GM12878 (cell line): Measurements from ENCODE around the gene RAD51B. TPM values are rescaled to one million over a fixed set of nuclear protein-coding genes. Genes with fewer than 3 reads are reported as not detected.

ENCODE experiments used
- EGR1 ChIP-seq, 2 experiments: IDR thresholded peaks; 1 replicate in 1 of 2; 2 replicates in 1 of 2; pipeline ENCODE4 v1.6.1; 2011 to 2012; ENCODE audit warnings: low read depth in 2 of 2, low read length in 2 of 2, borderline replicate concordance in 1 of 2, mild to moderate bottlenecking in 1 of 2, moderate library complexity in 1 of 2
- TCF3 ChIP-seq: IDR thresholded peaks from 2 replicates; pipeline ENCODE4 v1.6.1; 2012; ENCODE audit warnings: low read depth, mild to moderate bottlenecking, low read length, borderline replicate concordance; ENCODE audit not compliant: insufficient read depth
- polyA plus RNA-seq, 11 experiments: library from polyadenylated mRNA; depleted of rRNA in 4 of 11; unstranded in 6 of 11; stranded (reverse) in 5 of 11; fragments of >200 nt; fragmentation: Nextera tagmentation in 4 of 11; fragmentation: Illumina TruSeq in 1 of 11; extraction: Ambion mirVana in 4 of 11; extraction: Trizol in 1 of 11; gene quantifications; 1 replicate in 1 of 11; 2 replicates in 10 of 11; pipeline versions ENCODE4 v1.2.1 to v1.2.3, GENCODE V29; 2011 to 2016; ENCODE audit warnings: inconsistent platforms in 2 of 11, missing spikeins in 2 of 11, low read depth in 1 of 11
- total RNA-seq, 4 experiments: library from RNA; depleted of rRNA in 3 of 4; stranded (reverse); fragments of >200 nt in 3 of 4; fragmentation: Illumina TruSeq in 1 of 4; extraction: Trizol in 1 of 4; gene quantifications; 2 replicates each; pipeline versions ENCODE4 v1.2.1 to v1.2.3, GENCODE V29; 2013 to 2021
- TF ChIP-seq, protein P1 (sequence below): fragments of 450-650 bp; formaldehyde crosslinking; IDR thresholded peaks from 2 replicates; pipeline ENCODE4 v1.5.0; 2022; ENCODE audit warnings: mild to moderate bottlenecking, missing genetic modification characterization
- TF ChIP-seq, protein P2 (sequence below), 3 experiments: IDR thresholded peaks in 2 of 3; conservative IDR thresholded peaks in 1 of 3; 2 replicates each; pipeline ENCODE4 v1.5.1; 2011; ENCODE audit warnings: low read depth in 3 of 3, low read length in 3 of 3, mild to moderate bottlenecking in 3 of 3, control low read depth in 2 of 3, moderate library complexity in 2 of 3, inconsistent platforms in 1 of 3, mixed read lengths in 1 of 3; ENCODE audit not compliant: control insufficient read depth in 2 of 3, insufficient read depth in 1 of 3; ENCODE audit errors: extremely low read depth in 1 of 3
- TF ChIP-seq, protein P3 (sequence below): fragments of 450-650 bp; IDR thresholded peaks from 2 replicates; pipeline ENCODE4 v1.6.1; 2017; ENCODE audit warnings: mild to moderate bottlenecking, low read depth, inconsistent platforms; ENCODE audit not compliant: poor library complexity, severe bottlenecking
- TF ChIP-seq, protein P4 (sequence below): IDR thresholded peaks from 2 replicates; pipeline ENCODE4 v1.6.1; 2012; ENCODE audit warnings: low read depth, low read length, improper control_type of control experiment
- TF ChIP-seq, protein P5 (sequence below): fragments of 450-650 bp; IDR thresholded peaks from 2 replicates; pipeline ENCODE4 v1.6.1; 2018; ENCODE audit warnings: borderline replicate concordance, mild to moderate bottlenecking; ENCODE audit not compliant: partially characterized antibody

Gene RAD51B
- total and polyA plus RNA-seq, 10 of the 15 experiments (the other 5 are each of a cell fraction or from before 2014, with no cell fraction given): 9.8 to 26.8 (median 21.3) TPM

DNA sequence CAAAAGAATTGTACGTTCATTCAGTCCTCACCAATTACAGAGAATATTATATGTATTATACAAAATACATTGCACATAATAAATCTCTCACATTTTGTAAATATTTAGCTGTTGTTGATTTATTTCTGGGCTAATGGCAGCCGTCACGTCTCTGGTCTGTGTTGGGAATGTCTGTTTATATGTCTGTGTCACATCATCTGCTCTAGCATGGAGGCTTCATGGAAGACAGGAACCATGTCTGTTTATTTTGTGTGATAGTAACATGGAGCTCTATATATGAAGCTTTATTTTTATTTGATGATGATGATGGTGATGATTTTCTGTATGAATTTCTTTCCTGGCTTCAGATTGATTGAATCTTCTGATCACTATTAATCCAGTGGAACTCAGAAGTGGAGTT, 138.4 kb downstream of the RAD51B start (continued):
- TF ChIP-seq, protein P1, sequence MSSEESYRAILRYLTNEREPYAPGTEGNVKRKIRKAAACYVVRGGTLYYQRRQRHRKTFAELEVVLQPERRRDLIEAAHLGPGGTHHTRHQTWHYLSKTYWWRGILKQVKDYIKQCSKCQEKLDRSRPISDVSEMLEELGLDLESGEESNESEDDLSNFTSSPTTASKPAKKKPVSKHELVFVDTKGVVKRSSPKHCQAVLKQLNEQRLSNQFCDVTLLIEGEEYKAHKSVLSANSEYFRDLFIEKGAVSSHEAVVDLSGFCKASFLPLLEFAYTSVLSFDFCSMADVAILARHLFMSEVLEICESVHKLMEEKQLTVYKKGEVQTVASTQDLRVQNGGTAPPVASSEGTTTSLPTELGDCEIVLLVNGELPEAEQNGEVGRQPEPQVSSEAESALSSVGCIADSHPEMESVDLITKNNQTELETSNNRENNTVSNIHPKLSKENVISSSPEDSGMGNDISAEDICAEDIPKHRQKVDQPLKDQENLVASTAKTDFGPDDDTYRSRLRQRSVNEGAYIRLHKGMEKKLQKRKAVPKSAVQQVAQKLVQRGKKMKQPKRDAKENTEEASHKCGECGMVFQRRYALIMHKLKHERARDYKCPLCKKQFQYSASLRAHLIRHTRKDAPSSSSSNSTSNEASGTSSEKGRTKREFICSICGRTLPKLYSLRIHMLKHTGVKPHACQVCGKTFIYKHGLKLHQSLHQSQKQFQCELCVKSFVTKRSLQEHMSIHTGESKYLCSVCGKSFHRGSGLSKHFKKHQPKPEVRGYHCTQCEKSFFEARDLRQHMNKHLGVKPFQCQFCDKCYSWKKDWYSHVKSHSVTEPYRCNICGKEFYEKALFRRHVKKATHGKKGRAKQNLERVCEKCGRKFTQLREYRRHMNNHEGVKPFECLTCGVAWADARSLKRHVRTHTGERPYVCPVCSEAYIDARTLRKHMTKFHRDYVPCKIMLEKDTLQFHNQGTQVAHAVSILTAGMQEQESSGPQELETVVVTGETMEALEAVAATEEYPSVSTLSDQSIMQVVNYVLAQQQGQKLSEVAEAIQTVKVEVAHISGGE (CRISPR knock-in tag): no peak
- no peak for TF ChIP-seq TCF3
- TF ChIP-seq, protein P2, sequence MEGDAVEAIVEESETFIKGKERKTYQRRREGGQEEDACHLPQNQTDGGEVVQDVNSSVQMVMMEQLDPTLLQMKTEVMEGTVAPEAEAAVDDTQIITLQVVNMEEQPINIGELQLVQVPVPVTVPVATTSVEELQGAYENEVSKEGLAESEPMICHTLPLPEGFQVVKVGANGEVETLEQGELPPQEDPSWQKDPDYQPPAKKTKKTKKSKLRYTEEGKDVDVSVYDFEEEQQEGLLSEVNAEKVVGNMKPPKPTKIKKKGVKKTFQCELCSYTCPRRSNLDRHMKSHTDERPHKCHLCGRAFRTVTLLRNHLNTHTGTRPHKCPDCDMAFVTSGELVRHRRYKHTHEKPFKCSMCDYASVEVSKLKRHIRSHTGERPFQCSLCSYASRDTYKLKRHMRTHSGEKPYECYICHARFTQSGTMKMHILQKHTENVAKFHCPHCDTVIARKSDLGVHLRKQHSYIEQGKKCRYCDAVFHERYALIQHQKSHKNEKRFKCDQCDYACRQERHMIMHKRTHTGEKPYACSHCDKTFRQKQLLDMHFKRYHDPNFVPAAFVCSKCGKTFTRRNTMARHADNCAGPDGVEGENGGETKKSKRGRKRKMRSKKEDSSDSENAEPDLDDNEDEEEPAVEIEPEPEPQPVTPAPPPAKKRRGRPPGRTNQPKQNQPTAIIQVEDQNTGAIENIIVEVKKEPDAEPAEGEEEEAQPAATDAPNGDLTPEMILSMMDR (IDR thresholded peaks at IDR 0.05 in 2 of 3, conservative IDR thresholded peaks at IDR 0.05 in 1 of 3; ENCODE audit: control insufficient read depth in 2 of 3, extremely low read depth in 1 of 3, insufficient read depth in 1 of 3, low read depth in 3 of 3, low read length in 3 of 3): no peak
- TF ChIP-seq, protein P3, sequence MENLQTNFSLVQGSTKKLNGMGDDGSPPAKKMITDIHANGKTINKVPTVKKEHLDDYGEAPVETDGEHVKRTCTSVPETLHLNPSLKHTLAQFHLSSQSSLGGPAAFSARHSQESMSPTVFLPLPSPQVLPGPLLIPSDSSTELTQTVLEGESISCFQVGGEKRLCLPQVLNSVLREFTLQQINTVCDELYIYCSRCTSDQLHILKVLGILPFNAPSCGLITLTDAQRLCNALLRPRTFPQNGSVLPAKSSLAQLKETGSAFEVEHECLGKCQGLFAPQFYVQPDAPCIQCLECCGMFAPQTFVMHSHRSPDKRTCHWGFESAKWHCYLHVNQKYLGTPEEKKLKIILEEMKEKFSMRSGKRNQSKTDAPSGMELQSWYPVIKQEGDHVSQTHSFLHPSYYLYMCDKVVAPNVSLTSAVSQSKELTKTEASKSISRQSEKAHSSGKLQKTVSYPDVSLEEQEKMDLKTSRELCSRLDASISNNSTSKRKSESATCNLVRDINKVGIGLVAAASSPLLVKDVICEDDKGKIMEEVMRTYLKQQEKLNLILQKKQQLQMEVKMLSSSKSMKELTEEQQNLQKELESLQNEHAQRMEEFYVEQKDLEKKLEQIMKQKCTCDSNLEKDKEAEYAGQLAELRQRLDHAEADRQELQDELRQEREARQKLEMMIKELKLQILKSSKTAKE: no peak
- TF ChIP-seq, protein P4, sequence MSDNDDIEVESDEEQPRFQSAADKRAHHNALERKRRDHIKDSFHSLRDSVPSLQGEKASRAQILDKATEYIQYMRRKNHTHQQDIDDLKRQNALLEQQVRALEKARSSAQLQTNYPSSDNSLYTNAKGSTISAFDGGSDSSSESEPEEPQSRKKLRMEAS: no peak
- TF ChIP-seq EGR1 (IDR thresholded peaks at IDR 0.05; ENCODE audit: borderline replicate concordance in 1 of 2, low read depth in 2 of 2, low read length in 2 of 2): no peak
- TF ChIP-seq, protein P5, sequence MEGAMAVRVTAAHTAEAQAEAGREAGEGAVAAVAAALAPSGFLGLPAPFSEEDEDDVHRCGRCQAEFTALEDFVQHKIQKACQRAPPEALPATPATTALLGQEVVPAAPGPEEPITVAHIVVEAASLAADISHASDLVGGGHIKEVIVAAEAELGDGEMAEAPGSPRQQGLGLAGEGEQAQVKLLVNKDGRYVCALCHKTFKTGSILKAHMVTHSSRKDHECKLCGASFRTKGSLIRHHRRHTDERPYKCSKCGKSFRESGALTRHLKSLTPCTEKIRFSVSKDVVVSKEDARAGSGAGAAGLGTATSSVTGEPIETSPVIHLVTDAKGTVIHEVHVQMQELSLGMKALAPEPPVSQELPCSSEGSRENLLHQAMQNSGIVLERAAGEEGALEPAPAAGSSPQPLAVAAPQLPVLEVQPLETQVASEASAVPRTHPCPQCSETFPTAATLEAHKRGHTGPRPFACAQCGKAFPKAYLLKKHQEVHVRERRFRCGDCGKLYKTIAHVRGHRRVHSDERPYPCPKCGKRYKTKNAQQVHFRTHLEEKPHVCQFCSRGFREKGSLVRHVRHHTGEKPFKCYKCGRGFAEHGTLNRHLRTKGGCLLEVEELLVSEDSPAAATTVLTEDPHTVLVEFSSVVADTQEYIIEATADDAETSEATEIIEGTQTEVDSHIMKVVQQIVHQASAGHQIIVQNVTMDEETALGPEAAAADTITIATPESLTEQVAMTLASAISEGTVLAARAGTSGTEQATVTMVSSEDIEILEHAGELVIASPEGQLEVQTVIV: no peak
